Neural crest cell (in vitro differentiated cells): ENCODE measurements around the gene CRB1. TPM values are rescaled to one million over a fixed set of nuclear protein-coding genes. Genes with fewer than 3 reads are reported as not detected.

ENCODE experiments used
- DNase-seq: peaks from one replicate; pipeline ENCODE4 v3.0.0; 2021; ENCODE audit warnings: low read depth, mixed read lengths, low spot score
- H3K27ac Mint-ChIP-seq: one replicate; pipeline ENCODE4 v1.8.0; 2021; ENCODE audit warnings: mild to moderate bottlenecking, mixed read lengths; ENCODE audit not compliant: unreplicated experiment
- H3K27me3 Mint-ChIP-seq: 2 replicates; pipeline ENCODE4 v1.8.0; 2021; ENCODE audit warnings: low read depth, mild to moderate bottlenecking, mixed read lengths
- H3K36me3 Mint-ChIP-seq: 2 replicates; pipeline ENCODE4 v1.8.0; 2021; ENCODE audit warnings: low read depth, mild to moderate bottlenecking, mixed read lengths
- H3K4me1 Mint-ChIP-seq: 2 replicates; pipeline ENCODE4 v1.8.0; 2021; ENCODE audit warnings: mixed read lengths
- H3K4me3 Mint-ChIP-seq: one replicate; pipeline ENCODE4 v1.8.0; 2021; ENCODE audit warnings: mild to moderate bottlenecking, mixed read lengths
- H3K9me3 Mint-ChIP-seq: 2 replicates; pipeline ENCODE4 v1.8.0; 2021; ENCODE audit warnings: mixed read lengths
- CTCF ChIP-seq: fragments of 200-600 bp; sonication (generic); conservative IDR thresholded peaks from 2 replicates; pipeline ENCODE4 v1.5.0; 2021; ENCODE audit warnings: antibody characterized with exemption, mild to moderate bottlenecking
- total RNA-seq: library from RNA; stranded (reverse); gene quantifications from 2 replicates; pipeline ENCODE4 v1.2.1, GENCODE V29; 2021

Gene CRB1
- total RNA-seq, 1 donor from 2014 or later: 1.9 TPM

- no peaks in the 10 kb centered on the region for H3K27me3 Mint-ChIP-seq
- H3K9me3 Mint-ChIP-seq: peaks cover 5% of the 10 kb centered on the region
- no peaks in the 10 kb centered on the region for H3K4me1 Mint-ChIP-seq
- TF ChIP-seq CTCF: no peak
- no peak overlapping the region for H3K4me3 Mint-ChIP-seq
- H3K27ac Mint-ChIP-seq: no peak overlapping the region
- no peak for DNase-seq
- no peaks in the 10 kb centered on the region for H3K36me3 Mint-ChIP-seq
Observed at GRCh38 chr1:197225611-197226010, 42.4 kb upstream of the CRB1 start.

- H3K36me3 Mint-ChIP-seq: no peaks in the 10 kb centered on the region
- H3K9me3 Mint-ChIP-seq: peaks cover 3% of the 10 kb centered on the region
- no peaks in the 10 kb centered on the region for H3K4me1 Mint-ChIP-seq
- H3K27ac Mint-ChIP-seq: no peak overlapping the region
- no peak for TF ChIP-seq CTCF
- H3K27me3 Mint-ChIP-seq: no peaks in the 10 kb centered on the region
- no peak overlapping the region for H3K4me3 Mint-ChIP-seq
- no peak for DNase-seq
Observed at GRCh38 chr1:197234581-197234980, 33.5 kb upstream of the CRB1 start.

- no peak for TF ChIP-seq CTCF
- H3K27me3 Mint-ChIP-seq: no peaks in the 10 kb centered on the region
- no peaks in the 10 kb centered on the region for H3K4me1 Mint-ChIP-seq
- H3K27ac Mint-ChIP-seq: no peak overlapping the region
- no peaks in the 10 kb centered on the region for H3K36me3 Mint-ChIP-seq
- no peak overlapping the region for H3K4me3 Mint-ChIP-seq
- peaks cover 3% of the 10 kb centered on the region for H3K9me3 Mint-ChIP-seq
- no peak for DNase-seq
Observed at GRCh38 chr1:197235355-197235754, 32.7 kb upstream of the CRB1 start.

- no peak for DNase-seq
- no peaks in the 10 kb centered on the region for H3K36me3 Mint-ChIP-seq
- TF ChIP-seq CTCF: no peak
- no peaks in the 10 kb centered on the region for H3K4me1 Mint-ChIP-seq
- H3K9me3 Mint-ChIP-seq: no peaks in the 10 kb centered on the region
- H3K27me3 Mint-ChIP-seq: peaks cover 2% of the 10 kb centered on the region
- H3K27ac Mint-ChIP-seq: no peak overlapping the region
- H3K4me3 Mint-ChIP-seq: no peak overlapping the region
Observed at GRCh38 chr1:197247465-197247864, 20.6 kb upstream of the CRB1 start.

- Mint-ChIP-seq H3K4me1 (no peaks in the 10 kb centered on the region), H3K9me3 (no peaks in the 10 kb centered on the region), H3K27ac (no peak overlapping the region), H3K36me3 (no peaks in the 10 kb centered on the region), H3K4me3 (no peak overlapping the region), H3K27me3 (no peaks in the 10 kb centered on the region)
- no peak for TF ChIP-seq CTCF
- no peak for DNase-seq
Observed at GRCh38 chr1:197249324-197249723, 18.7 kb upstream of the CRB1 start.

- H3K4me3 Mint-ChIP-seq: no peak overlapping the region
- no peak for TF ChIP-seq CTCF
- no peaks in the 10 kb centered on the region for H3K9me3 Mint-ChIP-seq
- H3K36me3 Mint-ChIP-seq: no peaks in the 10 kb centered on the region
- H3K27ac Mint-ChIP-seq: no peak overlapping the region
- H3K4me1 Mint-ChIP-seq: no peaks in the 10 kb centered on the region
- H3K27me3 Mint-ChIP-seq: no peaks in the 10 kb centered on the region
- DNase-seq: no peak
Observed at GRCh38 chr1:197250616-197251015, 17.4 kb upstream of the CRB1 start.
